Lower leg skin (tissue), 3 donors: ENCODE data around the gene SORCS2.

Source experiments
- POLR2A ChIP-seq, 2 donors: fragments of 450-650 bp; IDR thresholded peaks; one replicate each; pipeline ENCODE4 v1.6.1; 2016 to 2017; ENCODE audit warnings: antibody characterized with exemption in 2 of 2, mild to moderate bottlenecking in 1 of 2, moderate library complexity in 1 of 2
- TF ChIP-seq, protein P1 (sequence below), 3 donors: fragments of 450-650 bp; IDR thresholded peaks; one replicate each; pipeline ENCODE4 v1.5.1; 2016; ENCODE audit warnings: antibody characterized with exemption in 3 of 3, mild to moderate bottlenecking in 3 of 3, moderate library complexity in 2 of 3

DNA sequence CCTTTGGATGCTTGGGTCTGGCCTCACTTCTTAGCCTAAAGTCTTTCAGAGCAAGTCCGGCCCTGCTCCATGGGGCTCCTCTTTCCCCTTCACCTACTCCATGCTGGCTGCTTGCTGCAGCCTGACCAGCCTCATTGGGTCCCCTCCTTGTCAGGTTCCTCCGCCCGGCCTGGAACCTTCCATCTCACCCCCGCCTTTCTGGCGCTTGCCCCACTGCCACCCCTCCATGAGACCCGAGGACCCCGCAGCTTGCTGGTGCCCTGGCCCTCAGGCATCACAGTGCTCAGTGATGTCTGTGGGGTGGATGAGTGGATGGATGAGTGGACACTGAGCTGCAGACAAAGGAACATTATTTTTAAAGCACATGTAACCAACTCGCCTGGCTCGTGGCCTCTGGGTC is 24.7 kb downstream of the SORCS2 start:
- TF ChIP-seq, protein P1, sequence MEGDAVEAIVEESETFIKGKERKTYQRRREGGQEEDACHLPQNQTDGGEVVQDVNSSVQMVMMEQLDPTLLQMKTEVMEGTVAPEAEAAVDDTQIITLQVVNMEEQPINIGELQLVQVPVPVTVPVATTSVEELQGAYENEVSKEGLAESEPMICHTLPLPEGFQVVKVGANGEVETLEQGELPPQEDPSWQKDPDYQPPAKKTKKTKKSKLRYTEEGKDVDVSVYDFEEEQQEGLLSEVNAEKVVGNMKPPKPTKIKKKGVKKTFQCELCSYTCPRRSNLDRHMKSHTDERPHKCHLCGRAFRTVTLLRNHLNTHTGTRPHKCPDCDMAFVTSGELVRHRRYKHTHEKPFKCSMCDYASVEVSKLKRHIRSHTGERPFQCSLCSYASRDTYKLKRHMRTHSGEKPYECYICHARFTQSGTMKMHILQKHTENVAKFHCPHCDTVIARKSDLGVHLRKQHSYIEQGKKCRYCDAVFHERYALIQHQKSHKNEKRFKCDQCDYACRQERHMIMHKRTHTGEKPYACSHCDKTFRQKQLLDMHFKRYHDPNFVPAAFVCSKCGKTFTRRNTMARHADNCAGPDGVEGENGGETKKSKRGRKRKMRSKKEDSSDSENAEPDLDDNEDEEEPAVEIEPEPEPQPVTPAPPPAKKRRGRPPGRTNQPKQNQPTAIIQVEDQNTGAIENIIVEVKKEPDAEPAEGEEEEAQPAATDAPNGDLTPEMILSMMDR (IDR thresholded peaks at IDR 0.05) = no peak
- TF ChIP-seq POLR2A (IDR thresholded peaks at IDR 0.05) = no peak
